NCI-H82 treated with DMSO at 0.1 percent for 48 hours (cell line): ENCODE measurements around the gene NXPH1.
"Not testable (repeated sequence)": the region's sequence is repeated elsewhere in the genome, so short reads cannot be mapped to it uniquely, and the experiment has no call there.

Experiments
- DNase-seq: peaks from one replicate; lab custom pipeline; 2025; ENCODE audit not compliant: unreplicated experiment; lab: John Stamatoyannopoulos, UW

NXPH1 gene

GRCh38 chr7:8669501-8669851 lies 236.1 kb downstream of the NXPH1 start:
- DNase-seq: no peak

DNA sequence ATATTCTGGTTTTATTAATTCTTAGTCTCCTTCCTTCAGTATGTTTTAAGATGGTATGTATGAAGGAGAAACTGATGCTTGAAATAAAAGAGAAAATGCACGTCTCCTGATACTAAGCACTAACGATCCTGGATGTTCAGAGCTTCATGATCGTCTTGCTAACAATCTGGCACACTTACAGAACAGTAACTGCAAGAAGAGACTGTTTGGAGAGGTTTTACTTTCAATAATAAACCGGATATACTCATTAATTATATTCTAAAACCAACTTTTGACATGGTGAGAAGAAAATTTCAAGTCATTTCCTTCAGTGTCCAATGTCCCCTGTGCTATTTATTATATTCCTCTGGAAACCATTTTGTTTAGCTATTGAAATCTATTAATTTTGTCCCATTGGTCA lies 251.0 kb downstream of the NXPH1 start:
- DNase-seq: no peak

DNA sequence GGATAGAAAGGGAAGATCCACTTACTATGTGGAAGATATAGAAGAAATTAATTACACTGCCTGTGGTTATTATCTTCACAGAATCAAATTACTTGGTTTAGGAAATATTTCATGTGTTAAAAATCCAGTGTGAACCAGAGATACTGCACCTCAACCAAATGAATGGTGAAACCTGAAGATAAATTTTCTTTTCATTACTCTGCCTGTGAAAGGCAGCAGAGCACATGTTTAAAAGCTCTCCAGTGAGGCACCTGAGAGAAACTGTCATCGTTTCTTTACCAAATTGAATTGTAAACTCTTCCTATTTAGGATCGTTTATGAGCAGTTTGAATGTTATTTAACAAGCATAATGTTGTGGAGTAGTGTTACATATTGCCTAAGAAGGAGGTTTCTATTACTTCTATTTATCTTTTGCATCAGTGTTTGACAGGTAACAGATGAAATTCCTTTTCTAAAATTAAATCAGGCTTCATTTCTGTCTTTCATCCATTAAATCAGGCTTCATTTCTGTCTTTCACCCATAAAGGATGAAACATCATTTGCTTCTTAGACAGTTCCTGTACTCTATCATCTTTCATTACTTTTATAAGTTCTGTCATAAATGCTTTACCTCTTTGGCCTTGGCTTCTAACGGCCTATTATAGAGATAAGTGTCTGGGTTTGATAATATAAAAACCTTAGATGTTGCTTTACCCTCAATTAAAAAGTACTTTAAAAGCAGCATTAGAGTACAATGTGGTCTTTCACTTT lies 266.6 kb downstream of the NXPH1 start:
- no peak for DNase-seq

- DNase-seq: no peak
These were observed 269.4 kb downstream of the NXPH1 start for GRCh38 chr7:8702807-8703206.

DNA sequence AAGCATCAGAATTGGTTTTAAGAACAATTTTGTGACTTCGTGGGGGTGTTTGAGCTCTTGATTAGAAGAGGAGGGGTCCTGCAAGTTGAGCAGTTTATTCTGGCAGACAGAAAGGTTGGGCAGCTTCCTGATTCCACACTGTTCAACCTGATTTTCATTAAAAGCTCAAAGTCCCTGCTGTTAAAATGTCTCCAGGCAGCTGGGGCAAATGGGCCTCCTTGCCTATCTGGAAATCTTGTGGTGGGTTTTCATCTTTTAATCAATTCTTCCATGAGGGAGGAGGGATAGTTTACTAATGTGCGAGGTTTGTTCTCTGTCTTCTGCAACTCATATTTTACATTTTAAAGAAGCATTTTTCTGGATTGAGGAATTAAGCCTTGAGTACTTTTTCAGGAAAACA lies 276.7 kb downstream of the NXPH1 start:
- DNase-seq: no peak

- DNase-seq: no peak
These were observed 281.4 kb downstream of the NXPH1 start for GRCh38 chr7:8714791-8715190.

- no peak for DNase-seq
These were observed 285.7 kb downstream of the NXPH1 start for GRCh38 chr7:8719102-8719501.

- DNase-seq: peak; percentile 30
These were observed 290.8 kb downstream of the NXPH1 start for GRCh38 chr7:8724080-8724718.

- DNase-seq: not testable (repeated sequence)
These were observed 298.3 kb downstream of the NXPH1 start for GRCh38 chr7:8731756-8732155.

GRCh38 chr7:8739837-8740236 lies 306.4 kb downstream of the NXPH1 start:
- no peak for DNase-seq

DNA sequence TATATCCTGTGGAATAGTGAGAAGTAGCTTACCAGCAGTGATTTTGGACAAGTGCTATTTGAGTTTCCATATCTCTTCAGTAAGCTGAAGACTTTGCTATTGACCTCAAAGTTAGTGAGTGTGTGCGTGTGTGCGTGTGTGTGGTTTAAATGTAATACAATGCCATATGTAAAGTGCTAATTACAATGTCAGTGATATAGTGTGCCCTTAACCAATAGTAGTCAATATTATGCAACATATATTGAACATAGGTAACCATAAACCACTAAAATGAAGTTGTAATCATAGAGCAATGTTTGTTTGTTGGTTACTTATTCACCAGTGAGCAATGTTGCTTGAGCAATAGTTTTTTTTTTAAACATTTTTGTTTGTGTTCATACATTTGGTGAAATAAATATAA lies 309.4 kb downstream of the NXPH1 start:
- DNase-seq: no peak

DNA sequence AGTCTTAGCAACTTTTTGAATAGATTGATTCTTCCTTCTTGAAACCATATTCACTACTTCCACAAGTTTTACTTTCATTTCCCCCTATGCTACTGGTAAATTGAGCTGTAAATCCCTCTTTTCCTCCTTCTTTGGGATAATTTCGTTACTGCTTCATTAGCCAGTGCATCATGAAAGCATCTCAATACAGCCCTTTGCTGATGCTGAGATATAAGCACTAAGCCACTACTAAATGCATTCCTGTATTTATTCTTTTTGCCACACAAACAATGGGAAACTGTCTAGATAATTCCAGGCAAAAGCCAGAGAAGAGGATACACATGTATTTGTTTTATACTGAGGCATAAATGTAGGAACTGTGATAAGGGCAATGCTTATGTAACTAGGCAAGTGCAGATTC lies 313.9 kb downstream of the NXPH1 start:
- no peak for DNase-seq

GRCh38 chr7:8751557-8752231 lies 318.3 kb downstream of the NXPH1 start:
- DNase-seq: no peak

- no peak for DNase-seq
These were observed 319.9 kb downstream of the NXPH1 start for GRCh38 chr7:8753355-8753754.

GRCh38 chr7:8761731-8762130 lies 328.3 kb downstream of the NXPH1 start:
- no peak for DNase-seq

- no peak for DNase-seq
These were observed 329.4 kb downstream of the NXPH1 start for GRCh38 chr7:8762803-8763202.

- DNase-seq: no peak
These were observed 332.0 kb downstream of the NXPH1 start for GRCh38 chr7:8765374-8765773.

- no peak for DNase-seq
These were observed 340.1 kb downstream of the NXPH1 start for GRCh38 chr7:8773518-8773917.

- no peak for DNase-seq
These were observed 345.1 kb downstream of the NXPH1 start for GRCh38 chr7:8778459-8778858.

- no peak for DNase-seq
These were observed 347.8 kb downstream of the NXPH1 start for GRCh38 chr7:8781166-8781565.

DNA sequence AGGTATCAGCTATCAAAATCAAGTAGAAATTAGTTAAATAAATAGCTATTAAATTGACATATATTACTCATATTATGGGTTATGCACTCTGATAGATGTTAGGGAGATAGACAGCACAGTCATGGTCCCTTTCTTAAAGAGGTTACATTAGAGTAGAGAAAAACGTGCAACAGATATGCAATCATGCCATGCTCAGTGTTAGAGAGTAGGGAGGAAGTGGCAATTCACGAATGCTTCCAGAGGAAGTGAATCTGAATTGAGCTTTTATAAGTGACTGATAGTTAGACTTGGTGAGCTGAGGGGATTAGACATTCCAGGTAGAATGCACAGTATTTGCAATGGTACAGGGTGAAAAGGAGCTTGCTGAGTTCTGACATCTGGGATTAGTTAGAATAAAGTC lies 349.8 kb downstream of the NXPH1 start:
- DNase-seq: no peak

GRCh38 chr7:8785081-8785480 lies 351.7 kb downstream of the NXPH1 start:
- DNase-seq: no peak
